ENCODE data around the gene ARMC3.
"Not testable (repeated sequence)": the region's sequence is repeated elsewhere in the genome, so short reads cannot be mapped to it uniquely, and the experiment has no call there.

The ARMC3 gene

GRCh38 chr10:23055424-23056185, 127.8 kb downstream of the ARMC3 start:
- no peak for DNase-seq

DNA sequence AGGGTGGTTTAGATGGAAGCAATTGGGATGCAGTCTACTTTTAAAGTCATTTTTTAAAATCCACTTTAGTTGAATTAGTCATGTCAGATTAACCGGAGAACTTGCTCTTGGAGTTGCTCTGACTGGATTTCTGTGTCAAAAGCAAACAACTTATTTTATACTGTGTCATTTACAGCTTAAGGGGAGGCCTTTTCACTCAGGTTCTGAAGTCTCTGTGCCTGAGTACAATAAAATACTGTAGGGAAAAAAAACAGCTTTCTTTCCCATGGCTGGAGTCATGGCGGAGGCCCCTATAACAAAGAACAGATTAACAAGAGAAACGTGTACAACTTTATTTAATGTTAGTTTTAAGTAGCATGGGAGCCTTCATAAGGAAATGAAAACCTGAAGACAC, 128.3 kb downstream of the ARMC3 start:
- no peak for DNase-seq

DNA sequence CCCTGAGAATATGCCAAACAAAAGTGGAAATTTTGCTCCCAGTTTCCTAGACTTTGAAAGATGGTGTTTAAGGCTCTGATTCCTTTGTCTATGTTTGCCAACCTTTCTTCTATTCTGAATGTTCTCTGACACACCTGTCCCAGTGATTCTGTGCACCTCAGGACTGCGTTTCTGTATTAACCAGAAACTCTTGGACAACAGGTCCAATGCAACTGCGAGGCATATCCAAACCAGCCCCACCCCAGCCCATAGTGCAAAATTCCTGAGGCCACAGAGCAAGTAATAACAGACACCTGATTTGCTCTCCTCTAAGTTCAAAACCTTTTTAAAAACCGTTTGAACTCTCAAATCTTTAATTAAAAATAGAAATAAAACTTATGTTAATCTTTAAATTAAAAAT, 130.5 kb downstream of the ARMC3 start:
- DNase-seq = no peak

DNA sequence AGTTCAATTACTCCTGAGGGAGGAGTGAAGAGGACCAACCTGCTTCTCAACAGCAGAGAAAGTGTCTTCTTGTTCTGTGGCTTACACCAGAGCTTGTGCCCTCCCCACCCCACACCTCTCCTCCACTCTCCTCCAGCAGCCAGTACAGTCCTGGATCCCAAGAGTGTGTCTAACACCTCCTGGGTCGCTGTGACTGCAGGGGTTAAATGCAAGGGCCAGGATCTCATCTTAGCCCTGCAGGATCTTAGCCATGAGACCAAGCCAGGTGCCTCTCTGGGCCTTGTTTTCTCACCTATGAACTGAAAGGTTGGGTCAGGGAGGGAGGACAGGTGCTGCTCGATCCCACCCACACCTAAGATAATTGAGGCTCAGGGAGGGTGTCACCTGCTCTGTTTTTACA, 133.1 kb downstream of the ARMC3 start:
- DNase-seq = no peak

DNA sequence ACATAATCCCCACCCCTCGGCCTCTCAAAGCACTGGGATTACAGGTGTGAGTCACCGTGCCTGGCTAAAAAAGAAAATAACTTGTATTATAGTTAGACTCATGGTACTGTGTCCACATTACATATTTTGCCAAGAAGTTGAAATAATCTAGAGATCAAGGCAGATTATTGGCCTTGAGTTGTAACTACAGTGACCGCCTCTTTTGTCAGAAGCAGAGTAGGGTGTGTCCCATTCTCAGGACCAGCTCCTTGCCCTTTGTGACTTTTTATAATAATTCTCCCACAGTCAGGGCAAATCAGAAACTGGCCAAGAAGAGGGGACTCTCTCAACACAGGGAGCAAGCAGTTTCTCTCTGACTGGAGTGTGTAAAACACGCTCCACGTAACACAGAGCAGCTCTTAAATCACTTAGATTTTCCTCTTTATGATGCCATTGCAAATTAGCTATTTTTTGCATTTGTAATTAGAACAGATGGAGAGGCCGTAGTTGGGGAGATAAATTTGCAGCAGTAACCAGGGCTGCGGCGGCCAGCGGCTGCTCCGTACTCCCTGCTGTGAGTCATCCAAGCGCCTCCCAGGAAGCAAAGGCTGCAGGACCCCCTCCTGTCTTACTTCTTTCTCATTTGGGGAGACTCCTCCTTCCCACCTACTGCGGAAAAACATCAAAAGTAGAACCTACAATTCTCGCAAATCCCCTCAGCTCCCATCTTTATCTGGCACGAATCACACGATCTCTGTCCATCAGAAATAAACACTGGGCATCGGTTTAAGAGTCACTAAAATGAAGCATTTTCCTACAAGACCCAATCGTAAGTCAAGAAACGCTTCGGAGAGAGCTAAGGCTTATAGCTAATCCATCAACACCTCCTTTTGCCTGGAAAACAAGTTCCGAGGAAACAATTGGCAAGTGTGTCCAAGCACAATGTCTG, 135.5 kb downstream of the ARMC3 start:
- no peak for DNase-seq

DNA sequence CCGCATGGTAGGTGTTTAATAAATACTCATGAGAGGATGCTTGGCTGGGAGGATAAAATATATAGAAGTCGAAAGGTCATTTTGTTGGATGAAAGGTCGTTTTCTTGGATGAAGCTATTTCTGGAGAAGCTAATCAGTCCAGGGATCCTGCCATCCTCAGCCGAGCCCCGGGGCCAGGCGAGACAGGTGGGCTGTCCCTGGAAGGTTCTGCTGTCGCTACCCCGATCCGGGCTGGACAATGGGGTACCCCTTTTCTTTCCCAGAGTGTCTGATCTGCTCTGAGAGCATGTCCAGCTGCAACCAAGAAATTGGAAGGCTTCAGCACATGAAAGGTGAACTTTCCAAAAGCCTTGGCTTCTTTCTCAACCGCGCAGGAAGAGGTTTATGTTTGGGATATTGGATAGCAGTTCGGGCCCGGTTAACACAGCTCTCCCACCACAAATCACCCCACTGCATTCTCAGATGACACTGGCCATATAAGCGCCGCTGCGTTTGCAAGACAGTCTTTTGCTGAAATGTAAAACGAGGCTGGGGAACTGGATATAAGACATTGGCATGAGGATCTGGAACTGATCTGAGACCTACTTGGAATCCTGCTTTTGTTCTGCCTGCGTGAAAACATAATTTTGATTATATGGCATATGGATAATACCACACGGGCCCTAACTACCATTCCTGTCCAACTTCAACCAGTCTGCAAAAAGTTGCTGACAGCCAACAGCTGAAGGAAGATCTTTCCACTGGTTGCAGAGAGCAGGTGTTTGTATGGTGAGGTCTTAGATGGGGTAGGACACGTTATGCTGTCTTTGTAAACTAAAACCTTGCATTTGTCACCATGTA, 136.3 kb downstream of the ARMC3 start:
- no peak for DNase-seq

DNA sequence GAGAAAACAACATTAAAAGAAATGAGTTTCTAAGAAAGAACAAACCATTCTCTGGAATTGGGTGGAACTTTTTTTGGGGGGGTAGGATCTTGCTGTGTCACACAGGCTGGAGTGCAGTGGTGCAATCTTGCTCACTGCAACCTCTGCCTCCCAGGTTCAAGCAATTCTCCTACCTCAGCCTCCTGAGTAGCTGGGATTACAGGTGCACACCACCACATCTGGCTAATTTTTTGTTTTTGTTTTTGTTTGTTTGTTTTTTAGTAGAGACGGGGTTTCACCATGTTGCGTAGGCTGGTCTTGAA, 136.9 kb downstream of the ARMC3 start:
- DNase-seq = not testable (repeated sequence)

GRCh38 chr10:23065181-23065948, 137.5 kb downstream of the ARMC3 start:
- no peak for DNase-seq

DNA sequence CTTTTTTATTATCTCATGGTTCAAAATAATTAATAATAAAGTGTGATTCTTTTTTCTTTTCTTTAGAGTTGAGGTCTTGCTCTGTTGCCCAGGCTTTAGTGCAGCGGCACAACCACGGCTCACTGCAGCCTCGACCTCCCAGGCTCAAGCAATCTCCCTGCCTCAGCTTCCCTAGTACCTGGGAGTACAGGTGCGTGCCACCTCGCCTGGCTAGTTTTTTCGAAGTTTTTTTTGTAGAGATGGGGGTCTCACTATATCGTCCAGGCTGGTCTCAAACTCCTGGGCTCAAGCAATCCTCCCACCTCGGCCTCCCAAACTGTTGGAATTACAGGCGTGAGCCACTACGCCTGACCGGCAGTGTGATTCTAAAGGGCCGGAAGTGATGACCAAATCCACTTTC, 139.5 kb downstream of the ARMC3 start:
- DNase-seq = no peak

GRCh38 chr10:23067939-23068775, 140.3 kb downstream of the ARMC3 start:
- peak; percentile 2 for DNase-seq

DNA sequence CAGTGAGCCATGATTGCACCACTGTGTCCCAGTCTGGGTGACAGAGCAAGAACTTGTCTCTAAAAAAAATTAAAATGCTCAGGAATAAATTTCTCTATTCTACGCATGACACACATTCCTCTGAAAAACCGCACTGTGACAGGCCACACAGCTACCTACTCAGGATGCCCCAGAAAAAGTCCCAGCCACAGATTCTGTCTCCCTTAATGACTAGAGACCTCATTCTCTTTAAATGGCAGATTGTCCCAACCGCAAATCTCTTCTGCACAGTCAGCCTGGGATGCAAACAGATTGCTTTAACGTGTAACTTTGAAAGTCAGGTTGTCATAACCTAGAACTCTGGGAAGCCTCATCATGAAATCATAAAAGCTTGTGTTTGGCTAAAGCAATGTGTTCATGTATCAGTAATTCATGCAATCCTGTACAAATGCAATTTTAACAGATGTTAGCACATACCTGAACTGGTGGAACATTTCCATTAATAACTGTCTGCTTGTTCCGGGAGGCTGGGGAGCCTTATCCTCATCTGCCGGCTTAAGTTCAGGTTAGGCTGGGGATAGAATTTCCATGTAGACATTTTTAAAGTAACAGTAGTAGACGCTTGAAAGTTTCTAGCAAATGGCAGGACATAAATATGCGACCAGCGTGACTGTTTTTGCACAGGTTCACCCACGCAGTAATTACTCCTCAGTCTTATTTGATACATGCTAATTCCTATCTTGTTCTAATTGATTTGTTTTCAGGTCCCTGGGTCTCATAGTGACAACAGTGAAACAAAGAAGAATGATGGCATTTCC, 141.4 kb downstream of the ARMC3 start:
- DNase-seq = no peak

- not testable (repeated sequence) for DNase-seq
Observed at GRCh38 chr10:23070092-23070912, 142.4 kb downstream of the ARMC3 start.

GRCh38 chr10:23070913-23071218, 143.0 kb downstream of the ARMC3 start:
- DNase-seq = no peak

GRCh38 chr10:23072593-23072992, 144.7 kb downstream of the ARMC3 start:
- not testable (repeated sequence) for DNase-seq

- DNase-seq = no peak
Observed at GRCh38 chr10:23073527-23073926, 145.7 kb downstream of the ARMC3 start.

GRCh38 chr10:23075672-23076071, 147.8 kb downstream of the ARMC3 start:
- DNase-seq = no peak

DNA sequence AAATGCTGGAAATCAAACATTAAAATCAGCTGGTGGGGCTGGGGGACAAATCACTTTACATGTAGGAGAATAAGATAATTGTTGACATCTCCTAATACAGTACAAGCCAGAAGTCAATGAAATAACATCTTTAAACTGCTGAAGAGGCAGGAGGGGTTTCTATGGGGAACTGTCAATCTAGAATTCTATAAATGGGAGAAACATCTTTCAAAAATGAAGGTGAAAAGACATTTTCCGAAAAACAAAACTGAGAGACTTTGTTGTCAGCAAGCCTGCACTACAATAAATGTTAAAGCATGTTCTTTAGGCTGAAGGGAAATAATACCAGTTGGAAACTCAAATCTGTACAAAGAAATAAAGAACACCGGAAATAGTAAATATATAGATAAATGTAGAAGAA, 150.3 kb downstream of the ARMC3 start:
- no peak for DNase-seq

DNA sequence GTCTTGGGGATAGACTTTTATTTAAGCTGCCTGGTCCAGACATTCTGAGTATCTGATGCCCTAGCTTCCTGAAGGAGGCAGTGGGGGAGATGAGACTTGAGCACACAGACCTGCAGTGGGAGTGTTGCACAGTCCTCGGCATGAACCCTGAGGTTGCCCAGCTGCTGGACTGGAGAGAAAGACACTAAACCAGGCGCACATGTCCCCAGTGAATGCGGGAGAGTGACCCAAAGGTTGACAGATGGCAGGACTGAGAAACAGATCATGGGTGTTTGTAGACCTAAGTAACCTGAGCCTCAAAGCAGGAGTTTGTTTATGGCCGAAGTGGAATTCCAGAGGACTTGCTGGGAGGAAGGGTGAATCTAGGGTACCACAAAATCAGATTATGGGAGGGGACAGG, 151.8 kb downstream of the ARMC3 start:
- no peak for DNase-seq

- no peak for DNase-seq
Observed at GRCh38 chr10:23080262-23080661, 152.4 kb downstream of the ARMC3 start.

GRCh38 chr10:23081221-23081750, 153.4 kb downstream of the ARMC3 start:
- DNase-seq = no peak

Data from NCI-H1417 treated with DMSO at 0.1 percent for 48 hours (cell line).